Fibroblast of lung (primary cell): ENCODE results near the gene ANKRD26.

Experiments
- EZH2 ChIP-seq: IDR thresholded peaks from 2 replicates; pipeline ENCODE4 v1.5.1; 2012; ENCODE audit warnings: low read length, control low read depth, mild to moderate bottlenecking; ENCODE audit errors: missing control alignments
- TF ChIP-seq, protein P1 (sequence below), 2 donors: IDR thresholded peaks in 1 of 2; conservative IDR thresholded peaks in 1 of 2; 1 replicate in 1 of 2; 2 replicates in 1 of 2; pipeline ENCODE4 v1.5.1; 2011 to 2012; ENCODE audit warnings: low read length in 2 of 2, control low read depth in 1 of 2, inconsistent platforms in 1 of 2, low read depth in 1 of 2, mild to moderate bottlenecking in 1 of 2

DNA sequence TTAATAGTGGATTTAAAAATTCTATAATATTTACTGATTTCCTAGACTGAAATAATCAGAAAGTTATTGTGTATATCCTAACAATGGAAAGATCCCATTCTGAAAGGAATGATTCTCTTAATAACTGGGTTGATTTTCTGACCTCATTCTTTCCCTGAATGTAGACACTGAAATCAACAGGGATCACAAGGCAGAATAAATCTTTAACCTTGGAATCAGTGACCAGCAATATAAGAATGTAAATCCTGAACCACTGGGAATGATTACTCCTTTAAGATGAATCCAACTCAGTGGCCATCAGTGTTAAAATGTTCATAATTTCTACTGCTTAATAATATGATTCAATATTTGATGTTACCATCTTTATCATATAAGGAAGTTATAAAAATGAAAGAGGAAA lies 47.6 kb downstream of the ANKRD26 start:
- TF ChIP-seq, protein P1, sequence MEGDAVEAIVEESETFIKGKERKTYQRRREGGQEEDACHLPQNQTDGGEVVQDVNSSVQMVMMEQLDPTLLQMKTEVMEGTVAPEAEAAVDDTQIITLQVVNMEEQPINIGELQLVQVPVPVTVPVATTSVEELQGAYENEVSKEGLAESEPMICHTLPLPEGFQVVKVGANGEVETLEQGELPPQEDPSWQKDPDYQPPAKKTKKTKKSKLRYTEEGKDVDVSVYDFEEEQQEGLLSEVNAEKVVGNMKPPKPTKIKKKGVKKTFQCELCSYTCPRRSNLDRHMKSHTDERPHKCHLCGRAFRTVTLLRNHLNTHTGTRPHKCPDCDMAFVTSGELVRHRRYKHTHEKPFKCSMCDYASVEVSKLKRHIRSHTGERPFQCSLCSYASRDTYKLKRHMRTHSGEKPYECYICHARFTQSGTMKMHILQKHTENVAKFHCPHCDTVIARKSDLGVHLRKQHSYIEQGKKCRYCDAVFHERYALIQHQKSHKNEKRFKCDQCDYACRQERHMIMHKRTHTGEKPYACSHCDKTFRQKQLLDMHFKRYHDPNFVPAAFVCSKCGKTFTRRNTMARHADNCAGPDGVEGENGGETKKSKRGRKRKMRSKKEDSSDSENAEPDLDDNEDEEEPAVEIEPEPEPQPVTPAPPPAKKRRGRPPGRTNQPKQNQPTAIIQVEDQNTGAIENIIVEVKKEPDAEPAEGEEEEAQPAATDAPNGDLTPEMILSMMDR (conservative IDR thresholded peaks at IDR 0.05 in 1 of 2, IDR thresholded peaks at IDR 0.05 in 1 of 2; ENCODE audit: low read depth in 1 of 2, low read length in 2 of 2), result no peak
- no peak for TF ChIP-seq EZH2
